ENCODE measurements around the gene LGALS1.

Gene LGALS1

GRCh38 chr22:37664249-37665101 lies 11.0 kb upstream of the LGALS1 start:
- DNase-seq = no peak

- DNase-seq = no peak
Measured at GRCh38 chr22:37665487-37665886, 9.9 kb upstream of the LGALS1 start.

- no peak for DNase-seq
Measured at GRCh38 chr22:37669586-37669985, 5.8 kb upstream of the LGALS1 start.

GRCh38 chr22:37672206-37672919 lies 3.1 kb upstream of the LGALS1 start:
- DNase-seq = no peak

- no peak for DNase-seq
Measured at GRCh38 chr22:37672920-37673455, 2.4 kb upstream of the LGALS1 start.

- DNase-seq = no peak
Measured at GRCh38 chr22:37674248-37674647, 1.2 kb upstream of the LGALS1 start.

- DNase-seq = no peak
Measured at GRCh38 chr22:37675930-37676735, 697 bp downstream of the LGALS1 start.

- peak; percentile 79 for DNase-seq
Measured at GRCh38 chr22:37676736-37677492, 1.5 kb downstream of the LGALS1 start.

GRCh38 chr22:37677493-37677974 lies 2.1 kb downstream of the LGALS1 start:
- DNase-seq = no peak

GRCh38 chr22:37678372-37678771 lies 2.9 kb downstream of the LGALS1 start:
- no peak for DNase-seq

GRCh38 chr22:37679670-37680069 lies 4.2 kb downstream of the LGALS1 start:
- no peak for DNase-seq

GRCh38 chr22:37680191-37680851 lies 4.9 kb downstream of the LGALS1 start:
- no peak for DNase-seq

GRCh38 chr22:37681001-37681424 lies 5.6 kb downstream of the LGALS1 start:
- DNase-seq = no peak

- no peak for DNase-seq
Measured at GRCh38 chr22:37681556-37682049, 6.2 kb downstream of the LGALS1 start.

- no peak for DNase-seq
Measured at GRCh38 chr22:37684803-37685615, 9.6 kb downstream of the LGALS1 start.

GRCh38 chr22:37686002-37686982 lies 10.9 kb downstream of the LGALS1 start, which contains the start of gene NOL12:
TSS of gene NOL12 (plus strand) at chr22:37686343. CDS start at chr22:37686393, 50 bp downstream.
- peak; percentile 66 for DNase-seq

- no peak for DNase-seq
Measured at GRCh38 chr22:37690407-37690806, 15.0 kb downstream of the LGALS1 start.

- DNase-seq = no peak
Measured at GRCh38 chr22:37690901-37691504, 15.6 kb downstream of the LGALS1 start.
